HL-60 (cell line): Measurements from ENCODE around the gene FGF3.

Experiments
- DNase-seq, 2 experiments: peaks; one replicate each; pipeline ENCODE4 v3.0.0-alpha.2; 2010 to 2020; ENCODE audit warnings: low read depth in 1 of 2, low spot score in 1 of 2
- H3K27ac ChIP-seq: fragments of 250-450 bp; sonication (Bioruptor Pico); replicated peaks from 2 replicates; pipeline ENCODE4 v1.5.1; 2020; ENCODE audit warnings: mild to moderate bottlenecking, moderate library complexity
- H3K27me3 ChIP-seq: fragments of 250-450 bp; sonication (Bioruptor Pico); 2 replicates; pipeline ENCODE4 v1.5.1; 2021; ENCODE audit warnings: mild to moderate bottlenecking, moderate library complexity; ENCODE audit not compliant: insufficient read depth, poor library complexity, severe bottlenecking
- H3K4me3 ChIP-seq: replicated peaks from 2 replicates; pipeline ENCODE4 v1.5.1; 2011; ENCODE audit warnings: mild to moderate bottlenecking, control low read depth, low read length; ENCODE audit not compliant: insufficient read depth
- CTCF ChIP-seq: IDR thresholded peaks from one replicate; pipeline ENCODE4 v1.5.1; 2011; ENCODE audit warnings: low read length, control low read depth, inconsistent platforms; ENCODE audit not compliant: insufficient read depth
- GABPA ChIP-seq: IDR thresholded peaks from 2 replicates; pipeline ENCODE4 v1.6.1; 2012; ENCODE audit warnings: low read depth
- POLR2AphosphoS5 ChIP-seq: IDR thresholded peaks from 2 replicates; pipeline ENCODE4 v1.6.1; 2012; ENCODE audit warnings: low read depth
- SPI1 ChIP-seq: IDR thresholded peaks from 2 replicates; pipeline ENCODE4 v1.6.1; 2012; ENCODE audit warnings: low read depth, mild to moderate bottlenecking, borderline replicate concordance
- TF ChIP-seq, protein P1 (sequence below): IDR thresholded peaks from 2 replicates; pipeline ENCODE4 v1.6.1; 2012; ENCODE audit warnings: low read depth; ENCODE audit not compliant: insufficient replicate concordance

The FGF3 gene

GRCh38 chr11:69791276-69792180 lies 27.7 kb downstream of the FGF3 start:
- no peak for DNase-seq
- Histone ChIP-seq H3K27ac (no peak overlapping the region), H3K27me3 (no peaks in the 10 kb centered on the region), H3K4me3 (no peak overlapping the region)
- TF ChIP-seq POLR2AphosphoS5 (no peak), CTCF (no peak), GABPA (no peak), SPI1 (no peak)
- TF ChIP-seq, protein P1, sequence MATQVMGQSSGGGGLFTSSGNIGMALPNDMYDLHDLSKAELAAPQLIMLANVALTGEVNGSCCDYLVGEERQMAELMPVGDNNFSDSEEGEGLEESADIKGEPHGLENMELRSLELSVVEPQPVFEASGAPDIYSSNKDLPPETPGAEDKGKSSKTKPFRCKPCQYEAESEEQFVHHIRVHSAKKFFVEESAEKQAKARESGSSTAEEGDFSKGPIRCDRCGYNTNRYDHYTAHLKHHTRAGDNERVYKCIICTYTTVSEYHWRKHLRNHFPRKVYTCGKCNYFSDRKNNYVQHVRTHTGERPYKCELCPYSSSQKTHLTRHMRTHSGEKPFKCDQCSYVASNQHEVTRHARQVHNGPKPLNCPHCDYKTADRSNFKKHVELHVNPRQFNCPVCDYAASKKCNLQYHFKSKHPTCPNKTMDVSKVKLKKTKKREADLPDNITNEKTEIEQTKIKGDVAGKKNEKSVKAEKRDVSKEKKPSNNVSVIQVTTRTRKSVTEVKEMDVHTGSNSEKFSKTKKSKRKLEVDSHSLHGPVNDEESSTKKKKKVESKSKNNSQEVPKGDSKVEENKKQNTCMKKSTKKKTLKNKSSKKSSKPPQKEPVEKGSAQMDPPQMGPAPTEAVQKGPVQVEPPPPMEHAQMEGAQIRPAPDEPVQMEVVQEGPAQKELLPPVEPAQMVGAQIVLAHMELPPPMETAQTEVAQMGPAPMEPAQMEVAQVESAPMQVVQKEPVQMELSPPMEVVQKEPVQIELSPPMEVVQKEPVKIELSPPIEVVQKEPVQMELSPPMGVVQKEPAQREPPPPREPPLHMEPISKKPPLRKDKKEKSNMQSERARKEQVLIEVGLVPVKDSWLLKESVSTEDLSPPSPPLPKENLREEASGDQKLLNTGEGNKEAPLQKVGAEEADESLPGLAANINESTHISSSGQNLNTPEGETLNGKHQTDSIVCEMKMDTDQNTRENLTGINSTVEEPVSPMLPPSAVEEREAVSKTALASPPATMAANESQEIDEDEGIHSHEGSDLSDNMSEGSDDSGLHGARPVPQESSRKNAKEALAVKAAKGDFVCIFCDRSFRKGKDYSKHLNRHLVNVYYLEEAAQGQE = no peak

- Histone ChIP-seq H3K4me3 (no peak overlapping the region), H3K27ac (no peak overlapping the region), H3K27me3 (no peaks in the 10 kb centered on the region)
- no peak for DNase-seq
- TF ChIP-seq SPI1 (no peak), CTCF (no peak), GABPA (no peak), POLR2AphosphoS5 (no peak)
- TF ChIP-seq, protein P1 = no peak
These were observed 30.3 kb downstream of the FGF3 start for GRCh38 chr11:69788956-69789355.

GRCh38 chr11:69787906-69788305 lies 31.3 kb downstream of the FGF3 start:
- Histone ChIP-seq H3K27me3 (no peaks in the 10 kb centered on the region), H3K27ac (no peak overlapping the region), H3K4me3 (no peak overlapping the region)
- TF ChIP-seq POLR2AphosphoS5 (no peak), SPI1 (no peak), CTCF (no peak), GABPA (no peak)
- TF ChIP-seq, protein P1 = no peak
- DNase-seq = no peak
